ENCODE data around the gene ARHGEF1.

GRCh38 chr19:41862445-41862986, 20.5 kb upstream of the ARHGEF1 start:
- TF ChIP-seq POLR2A (IDR thresholded peaks at IDR 0.05; ENCODE audit: low read depth, low read length) (peak; percentile 28; the same call in 1 of the 2 replicates), POLR2AphosphoS5 (IDR thresholded peaks at IDR 0.05; ENCODE audit: low read depth, low read length) (peak; percentile 41; the same call in 1 of the 2 replicates)
